ENCODE data around the gene DCLK2. TPM values are rescaled to one million over a fixed set of nuclear protein-coding genes. Genes with fewer than 3 reads are reported as not detected.

The DCLK2 gene
- total RNA-seq, 2 experiments from 2014 or later, result not detected

- DNase-seq (ENCODE audit: low spot score), result no peak
- Histone ChIP-seq H3K4me1 (ENCODE audit: insufficient read depth, low read length, poor library complexity, severe bottlenecking) (no peaks in the 10 kb centered on the region), H2AFZ (ENCODE audit: low read length) (no peak overlapping the region), H3K4me2 (ENCODE audit: low read length) (no peak overlapping the region), H4K20me1 (ENCODE audit: insufficient read depth, low read length) (no peaks in the 10 kb centered on the region), H3K9me3 (ENCODE audit: low read length) (no peaks in the 10 kb centered on the region), H3K9me2 (ENCODE audit: insufficient read depth, low read length) (no peaks in the 10 kb centered on the region), H3K27ac (ENCODE audit: low read depth, low read length, poor library complexity, severe bottlenecking) (no peak overlapping the region), H3K79me2 (ENCODE audit: insufficient read depth, low read depth, low read length) (no peaks in the 10 kb centered on the region), H3K4me3 (ENCODE audit: low read depth, low read length, poor library complexity, severe bottlenecking) (no peak overlapping the region), H3K36me3 (ENCODE audit: insufficient read depth, low read length) (no peaks in the 10 kb centered on the region)
- intact Hi-C loops (cut with micrococcal nuclease; ENCODE audit: unreplicated experiment), result no loop called here
- no peak for TF ChIP-seq EZH2phosphoT487 (IDR thresholded peaks at IDR 0.05; ENCODE audit: borderline replicate concordance, low read depth, low read length)
- no peak for TF ChIP-seq CTCF (conservative IDR thresholded peaks at IDR 0.05; ENCODE audit: low read length)
- BruUV-seq (replicated peaks), result no TSS peak
- ChIA-PET POLR2A (interaction anchor here (0.6 to 0.8 kb wide), 2 partner anchors 11 to 872 kb away, joined by 3 read pairs; no protein-coding TSS in a partner anchor), CTCF (ENCODE audit: unreplicated experiment) (no interaction called here)
These were observed 30.4 kb downstream of the DCLK2 start for GRCh38 chr4:150108691-150109090.

- H2AFZ ChIP-seq (ENCODE audit: low read length), result no peak overlapping the region
- no TSS peak for BruUV-seq (replicated peaks)
- no peaks in the 10 kb centered on the region for H3K36me3 ChIP-seq (ENCODE audit: insufficient read depth, low read length)
- H3K27ac ChIP-seq (ENCODE audit: low read depth, low read length, poor library complexity, severe bottlenecking), result no peak overlapping the region
- no peak overlapping the region for H3K4me3 ChIP-seq (ENCODE audit: low read depth, low read length, poor library complexity, severe bottlenecking)
- no peak overlapping the region for H3K4me2 ChIP-seq (ENCODE audit: low read length)
- TF ChIP-seq EZH2phosphoT487 (IDR thresholded peaks at IDR 0.05; ENCODE audit: borderline replicate concordance, low read depth, low read length) (no peak), CTCF (conservative IDR thresholded peaks at IDR 0.05; ENCODE audit: low read length) (no peak)
- no peaks in the 10 kb centered on the region for H3K79me2 ChIP-seq (ENCODE audit: insufficient read depth, low read depth, low read length)
- H4K20me1 ChIP-seq (ENCODE audit: insufficient read depth, low read length), result no peaks in the 10 kb centered on the region
- no peak for DNase-seq (ENCODE audit: low spot score)
- POLR2A ChIA-PET, result no interaction called here
- H3K9me2 ChIP-seq (ENCODE audit: insufficient read depth, low read length), result no peaks in the 10 kb centered on the region
- no peaks in the 10 kb centered on the region for H3K9me3 ChIP-seq (ENCODE audit: low read length)
- CTCF ChIA-PET (ENCODE audit: unreplicated experiment), result no interaction called here
- intact Hi-C loops (cut with micrococcal nuclease; ENCODE audit: unreplicated experiment), result no loop called here
- H3K4me1 ChIP-seq (ENCODE audit: insufficient read depth, low read length, poor library complexity, severe bottlenecking), result no peaks in the 10 kb centered on the region
These were observed 36.4 kb downstream of the DCLK2 start for GRCh38 chr4:150114641-150115040.

GRCh38 chr4:150115851-150116250 is 37.6 kb downstream of the DCLK2 start:
- CTCF ChIA-PET (ENCODE audit: unreplicated experiment), result no interaction called here
- TF ChIP-seq EZH2phosphoT487 (IDR thresholded peaks at IDR 0.05; ENCODE audit: borderline replicate concordance, low read depth, low read length), result no peak
- no peak for TF ChIP-seq CTCF (conservative IDR thresholded peaks at IDR 0.05; ENCODE audit: low read length)

More at GRCh38 chr4:150115851-150116250, 37.6 kb downstream of the DCLK2 start:
- Histone ChIP-seq H3K36me3 (ENCODE audit: insufficient read depth, low read length) (no peaks in the 10 kb centered on the region), H3K9me2 (ENCODE audit: insufficient read depth, low read length) (no peaks in the 10 kb centered on the region), H4K20me1 (ENCODE audit: insufficient read depth, low read length) (no peaks in the 10 kb centered on the region), H2AFZ (ENCODE audit: low read length) (no peak overlapping the region), H3K4me1 (ENCODE audit: insufficient read depth, low read length, poor library complexity, severe bottlenecking) (no peaks in the 10 kb centered on the region), H3K4me2 (ENCODE audit: low read length) (no peak overlapping the region), H3K4me3 (ENCODE audit: low read depth, low read length, poor library complexity, severe bottlenecking) (no peak overlapping the region), H3K79me2 (ENCODE audit: insufficient read depth, low read depth, low read length) (no peaks in the 10 kb centered on the region), H3K9me3 (ENCODE audit: low read length) (no peaks in the 10 kb centered on the region), H3K27ac (ENCODE audit: low read depth, low read length, poor library complexity, severe bottlenecking) (no peak overlapping the region)
- no TSS peak for BruUV-seq (replicated peaks)
- intact Hi-C loops (cut with micrococcal nuclease; ENCODE audit: unreplicated experiment), result no loop called here
- DNase-seq (ENCODE audit: low spot score), result no peak
- POLR2A ChIA-PET, result interaction anchor here (1.1 kb wide), 1 partner anchor 10 kb away, joined by 4 read pairs; no protein-coding TSS in a partner anchor

All from OCI-LY7 (cell line).